SH-SY5Y (cell line): ENCODE results near the gene FREM1.

Source experiments
- GATA2 ChIP-seq: IDR thresholded peaks from 2 replicates; pipeline ENCODE4 v1.6.1; 2011; ENCODE audit warnings: mild to moderate bottlenecking, low read depth, low read length
- GATA3 ChIP-seq: IDR thresholded peaks from 2 replicates; pipeline ENCODE4 v1.6.1; 2011; ENCODE audit warnings: low read depth, mild to moderate bottlenecking, low read length, moderate library complexity

- TF ChIP-seq GATA2 (no peak), GATA3 (no peak)
Measured at GRCh38 chr9:14913366-14913765, 3.1 kb upstream of the FREM1 start.
